Measurements from ENCODE around the gene CENPC.

CENPC gene, protein sequence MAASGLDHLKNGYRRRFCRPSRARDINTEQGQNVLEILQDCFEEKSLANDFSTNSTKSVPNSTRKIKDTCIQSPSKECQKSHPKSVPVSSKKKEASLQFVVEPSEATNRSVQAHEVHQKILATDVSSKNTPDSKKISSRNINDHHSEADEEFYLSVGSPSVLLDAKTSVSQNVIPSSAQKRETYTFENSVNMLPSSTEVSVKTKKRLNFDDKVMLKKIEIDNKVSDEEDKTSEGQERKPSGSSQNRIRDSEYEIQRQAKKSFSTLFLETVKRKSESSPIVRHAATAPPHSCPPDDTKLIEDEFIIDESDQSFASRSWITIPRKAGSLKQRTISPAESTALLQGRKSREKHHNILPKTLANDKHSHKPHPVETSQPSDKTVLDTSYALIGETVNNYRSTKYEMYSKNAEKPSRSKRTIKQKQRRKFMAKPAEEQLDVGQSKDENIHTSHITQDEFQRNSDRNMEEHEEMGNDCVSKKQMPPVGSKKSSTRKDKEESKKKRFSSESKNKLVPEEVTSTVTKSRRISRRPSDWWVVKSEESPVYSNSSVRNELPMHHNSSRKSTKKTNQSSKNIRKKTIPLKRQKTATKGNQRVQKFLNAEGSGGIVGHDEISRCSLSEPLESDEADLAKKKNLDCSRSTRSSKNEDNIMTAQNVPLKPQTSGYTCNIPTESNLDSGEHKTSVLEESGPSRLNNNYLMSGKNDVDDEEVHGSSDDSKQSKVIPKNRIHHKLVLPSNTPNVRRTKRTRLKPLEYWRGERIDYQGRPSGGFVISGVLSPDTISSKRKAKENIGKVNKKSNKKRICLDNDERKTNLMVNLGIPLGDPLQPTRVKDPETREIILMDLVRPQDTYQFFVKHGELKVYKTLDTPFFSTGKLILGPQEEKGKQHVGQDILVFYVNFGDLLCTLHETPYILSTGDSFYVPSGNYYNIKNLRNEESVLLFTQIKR

DNA sequence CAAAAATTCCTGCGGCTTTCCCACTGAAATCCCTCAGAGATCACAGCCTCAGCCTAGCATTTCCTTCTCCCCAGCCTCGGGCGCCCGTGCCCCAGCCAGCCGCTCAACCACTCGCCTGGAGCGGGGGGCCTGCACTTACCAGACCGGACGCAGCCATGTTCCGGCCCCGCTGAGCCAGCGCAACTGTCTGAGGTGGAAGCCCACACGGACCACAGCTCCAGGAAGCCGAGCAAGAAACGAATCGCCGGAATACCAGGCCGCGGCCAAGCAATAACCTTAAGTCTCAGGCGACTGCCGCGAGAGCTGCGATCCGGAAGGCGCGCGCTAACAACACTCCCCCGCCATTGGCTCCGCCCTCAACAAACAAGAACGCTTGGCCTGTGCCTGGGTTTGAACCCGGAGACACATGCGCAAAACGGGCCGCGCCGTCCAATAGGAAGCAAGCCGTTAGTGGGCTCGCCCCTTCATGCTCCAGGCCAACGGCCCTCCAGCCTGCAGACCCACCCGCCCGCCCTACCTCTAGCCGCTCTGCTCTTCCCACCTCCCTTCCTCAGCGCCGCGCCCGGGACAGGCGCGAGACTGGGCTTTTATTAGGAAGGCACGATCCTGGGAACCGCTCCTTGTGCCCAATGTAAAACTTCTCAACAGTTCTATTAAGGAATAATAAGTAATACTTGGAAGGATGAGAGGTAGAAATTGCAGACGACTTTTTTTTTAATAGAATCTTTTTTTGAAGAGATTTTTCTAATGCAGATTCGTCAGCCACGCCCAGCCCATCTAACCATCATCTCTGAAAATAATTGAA is at the start of gene CENPC:
Gene CENPC (minus strand): TSS at position 305 of the 805 bp plus-strand sequence. CDS start 148 bp downstream, at position 157.
- Histone ChIP-seq H3K27ac (ENCODE audit: low read length) (peak within 1 kb of the TSS; percentile 85), H3K4me1 (ENCODE audit: control insufficient read depth, insufficient read depth, low read length) (no peaks in the 10 kb centered on the region), H3K36me3 (ENCODE audit: control insufficient read depth in 2 of 2, insufficient read depth in 2 of 2, low read length in 2 of 2) (peaks cover 0 to 5% of the 10 kb centered on the region in 2 donors), H3K27me3 (ENCODE audit: control insufficient read depth in 1 of 2, insufficient read depth in 2 of 2, low read length in 2 of 2) (no peaks in the 10 kb centered on the region), H3K9me3 (ENCODE audit: control insufficient read depth in 2 of 2, low read length in 2 of 2) (no peaks in the 10 kb centered on the region), H3K9ac (ENCODE audit: low read length in 2 of 2) (peak within 1 kb of the TSS; percentile 86 to 97), H3K4me3 (ENCODE audit: low read length in 2 of 2) (peak within 1 kb of the TSS; percentile 84 to 94)

DNA sequence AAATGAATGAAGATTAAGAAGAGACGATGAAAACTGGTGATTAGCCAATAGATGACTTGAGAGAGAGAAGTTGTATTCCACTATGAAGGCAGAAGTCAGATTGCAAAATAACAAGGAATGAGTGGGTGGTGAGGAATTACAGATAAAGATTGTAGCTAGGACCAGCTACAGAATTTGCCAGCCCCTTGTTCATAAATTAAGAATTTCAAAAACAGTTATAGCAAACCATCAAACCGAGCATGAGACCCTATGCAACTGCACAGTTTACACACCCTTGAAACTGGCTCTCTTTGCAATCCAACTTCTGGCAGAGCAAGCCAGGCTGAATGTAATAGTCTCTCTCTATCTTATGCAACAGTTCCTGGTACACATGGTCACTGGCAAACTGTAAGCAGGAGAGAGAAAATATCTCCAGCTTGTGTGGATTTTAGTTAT is 48.5 kb upstream of the CENPC start:
- no peak overlapping the region for H3K4me3 ChIP-seq (ENCODE audit: low read length in 2 of 2)
- H3K27me3 ChIP-seq (ENCODE audit: control insufficient read depth in 1 of 2, insufficient read depth in 2 of 2, low read length in 2 of 2), result no peaks in the 10 kb centered on the region
- H3K4me1 ChIP-seq (ENCODE audit: control insufficient read depth, insufficient read depth, low read length), result no peaks in the 10 kb centered on the region
- no peak overlapping the region for H3K9ac ChIP-seq (ENCODE audit: low read length in 2 of 2)
- no peaks in the 10 kb centered on the region for H3K9me3 ChIP-seq (ENCODE audit: control insufficient read depth in 2 of 2, low read length in 2 of 2)
- H3K27ac ChIP-seq (ENCODE audit: low read length), result no peak overlapping the region
- H3K36me3 ChIP-seq (ENCODE audit: control insufficient read depth in 2 of 2, insufficient read depth in 2 of 2, low read length in 2 of 2), result no peaks in the 10 kb centered on the region

DNA sequence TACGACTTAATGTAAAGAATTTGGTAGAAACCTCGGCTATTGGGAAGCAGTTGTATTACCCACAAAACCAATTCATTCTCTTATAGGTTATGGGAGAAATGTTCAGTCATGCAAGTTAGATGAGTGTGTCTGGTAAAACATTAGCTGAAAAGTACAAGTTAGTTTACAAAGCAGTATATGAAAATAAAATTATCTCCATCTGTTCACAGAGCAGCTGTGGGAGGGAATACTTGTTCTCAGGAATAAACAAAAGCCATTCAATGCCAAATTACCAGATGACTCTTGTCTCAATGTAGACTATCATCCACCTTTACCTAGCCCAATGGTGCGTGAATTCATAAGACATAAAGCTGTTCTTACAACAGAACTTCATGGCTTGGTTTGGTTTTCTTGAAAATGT is 41.9 kb upstream of the CENPC start:
- Histone ChIP-seq H3K27ac (ENCODE audit: low read length) (no peak overlapping the region), H3K4me1 (ENCODE audit: control insufficient read depth, insufficient read depth, low read length) (no peaks in the 10 kb centered on the region)

DNA sequence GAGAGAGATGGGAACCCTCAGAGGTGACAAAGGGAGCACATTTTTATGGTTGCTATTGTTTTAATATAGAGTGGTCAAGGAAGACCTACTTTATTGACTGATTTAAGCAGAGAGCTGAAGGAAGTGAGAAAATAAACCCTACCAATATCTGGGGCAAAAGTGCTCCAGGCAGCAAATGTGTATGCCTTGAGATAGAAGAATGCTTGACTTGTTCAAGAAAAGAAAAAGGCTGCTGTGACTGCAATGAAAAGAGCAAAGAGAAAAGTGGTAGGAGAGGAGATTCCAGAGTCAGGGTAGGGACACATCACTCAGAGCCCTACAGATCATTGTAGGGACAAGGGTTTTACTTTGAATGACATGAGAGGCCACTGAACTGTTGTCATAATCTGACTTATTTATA is 39.2 kb upstream of the CENPC start:
- H3K36me3 ChIP-seq (ENCODE audit: control insufficient read depth in 2 of 2, insufficient read depth in 2 of 2, low read length in 2 of 2), result no peaks in the 10 kb centered on the region
- no peaks in the 10 kb centered on the region for H3K27me3 ChIP-seq (ENCODE audit: control insufficient read depth in 1 of 2, insufficient read depth in 2 of 2, low read length in 2 of 2)
- H3K27ac ChIP-seq (ENCODE audit: low read length), result no peak overlapping the region
- H3K9me3 ChIP-seq (ENCODE audit: control insufficient read depth in 2 of 2, low read length in 2 of 2), result no peaks in the 10 kb centered on the region
- no peak overlapping the region for H3K4me3 ChIP-seq (ENCODE audit: low read length in 2 of 2)
- no peak overlapping the region for H3K9ac ChIP-seq (ENCODE audit: low read length in 2 of 2)
- H3K4me1 ChIP-seq (ENCODE audit: control insufficient read depth, insufficient read depth, low read length), result no peaks in the 10 kb centered on the region

More for the DNA sequence above, 41.9 kb upstream of the CENPC start:
- no peaks in the 10 kb centered on the region for H3K27me3 ChIP-seq (ENCODE audit: control insufficient read depth in 1 of 2, insufficient read depth in 2 of 2, low read length in 2 of 2)
- no peaks in the 10 kb centered on the region for H3K9me3 ChIP-seq (ENCODE audit: control insufficient read depth in 2 of 2, low read length in 2 of 2)
- no peak overlapping the region for H3K4me3 ChIP-seq (ENCODE audit: low read length in 2 of 2)
- no peaks in the 10 kb centered on the region for H3K36me3 ChIP-seq (ENCODE audit: control insufficient read depth in 2 of 2, insufficient read depth in 2 of 2, low read length in 2 of 2)
- no peak overlapping the region for H3K9ac ChIP-seq (ENCODE audit: low read length in 2 of 2)

DNA sequence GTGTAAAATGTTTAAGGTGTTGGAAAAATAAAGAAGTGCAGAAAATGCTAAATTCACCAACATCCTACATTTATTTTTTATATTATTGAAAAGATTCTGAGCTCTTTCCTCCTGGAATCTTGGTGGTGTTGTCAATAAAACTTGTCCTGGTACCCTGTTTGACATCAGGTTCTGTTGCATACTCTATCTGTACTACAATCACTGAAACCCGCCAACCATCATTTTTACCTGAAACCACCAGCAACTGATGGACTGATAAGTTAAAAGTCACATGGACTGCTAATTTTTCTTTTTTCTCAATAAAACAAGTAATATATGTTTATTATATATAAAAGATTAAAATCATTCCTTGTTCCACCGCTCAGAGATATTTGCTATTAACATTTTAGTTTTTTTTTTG is 36.6 kb upstream of the CENPC start:
- H3K27ac ChIP-seq (ENCODE audit: low read length), result no peak overlapping the region
- no peaks in the 10 kb centered on the region for H3K36me3 ChIP-seq (ENCODE audit: control insufficient read depth in 2 of 2, insufficient read depth in 2 of 2, low read length in 2 of 2)
- no peak overlapping the region for H3K4me3 ChIP-seq (ENCODE audit: low read length in 2 of 2)
- H3K27me3 ChIP-seq (ENCODE audit: control insufficient read depth in 1 of 2, insufficient read depth in 2 of 2, low read length in 2 of 2), result no peaks in the 10 kb centered on the region
- H3K9ac ChIP-seq (ENCODE audit: low read length in 2 of 2), result no peak overlapping the region
- H3K4me1 ChIP-seq (ENCODE audit: control insufficient read depth, insufficient read depth, low read length), result no peaks in the 10 kb centered on the region
- no peaks in the 10 kb centered on the region for H3K9me3 ChIP-seq (ENCODE audit: control insufficient read depth in 2 of 2, low read length in 2 of 2)

DNA sequence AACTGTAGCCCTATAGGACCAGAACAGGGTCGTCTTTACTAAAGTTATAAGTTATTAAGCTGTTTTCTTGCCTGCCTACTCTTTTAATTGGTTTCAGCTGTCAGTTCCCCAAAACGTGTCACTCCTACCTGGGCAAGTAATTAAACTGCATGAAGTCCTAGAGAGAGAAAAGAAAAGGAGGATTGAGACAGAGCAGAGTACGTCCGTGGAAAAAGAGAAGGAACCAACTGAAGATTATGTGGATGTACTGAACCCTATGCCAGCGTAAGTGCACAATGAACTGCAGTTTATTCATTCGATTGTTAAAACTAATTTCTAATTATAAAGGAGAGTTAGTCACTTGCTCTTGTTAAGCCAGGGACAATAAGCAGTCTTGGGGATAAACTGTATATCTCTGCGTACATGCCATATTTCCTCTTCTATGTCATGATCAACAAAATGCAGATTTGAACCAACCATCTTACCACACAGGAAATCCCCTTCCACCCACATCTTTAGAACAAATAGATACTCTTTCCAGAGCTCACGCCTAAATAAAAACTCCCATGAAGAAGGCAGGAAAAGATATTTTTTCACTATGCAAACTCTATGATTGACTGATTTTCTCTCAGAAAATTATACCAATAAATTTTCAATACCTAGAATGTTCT is 36.0 kb upstream of the CENPC start:
- no peak overlapping the region for H3K4me3 ChIP-seq (ENCODE audit: low read length in 2 of 2)
- no peaks in the 10 kb centered on the region for H3K9me3 ChIP-seq (ENCODE audit: control insufficient read depth in 2 of 2, low read length in 2 of 2)
- H3K9ac ChIP-seq (ENCODE audit: low read length in 2 of 2), result no peak overlapping the region
- no peaks in the 10 kb centered on the region for H3K4me1 ChIP-seq (ENCODE audit: control insufficient read depth, insufficient read depth, low read length)
- H3K36me3 ChIP-seq (ENCODE audit: control insufficient read depth in 2 of 2, insufficient read depth in 2 of 2, low read length in 2 of 2), result no peaks in the 10 kb centered on the region
- no peaks in the 10 kb centered on the region for H3K27me3 ChIP-seq (ENCODE audit: control insufficient read depth in 1 of 2, insufficient read depth in 2 of 2, low read length in 2 of 2)
- no peak overlapping the region for H3K27ac ChIP-seq (ENCODE audit: low read length)

DNA sequence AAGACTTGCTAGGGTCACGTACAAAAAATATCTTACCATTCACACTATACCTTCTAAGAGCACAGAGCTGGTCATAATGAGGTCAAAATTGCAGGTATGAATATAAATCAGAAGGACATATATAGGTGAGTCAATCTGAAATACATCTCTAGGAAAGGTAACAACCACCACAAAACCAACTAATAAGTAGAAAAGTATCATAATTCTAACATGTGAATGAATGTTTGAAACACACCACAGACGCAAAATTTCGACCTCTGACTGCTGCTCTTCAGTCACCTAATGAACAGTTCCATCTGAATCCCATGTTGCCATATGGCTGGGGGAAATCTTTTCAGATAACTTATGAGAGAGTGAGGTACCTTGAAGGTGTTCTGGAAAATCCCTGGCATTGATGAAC is 35.3 kb upstream of the CENPC start:
- no peaks in the 10 kb centered on the region for H3K4me1 ChIP-seq (ENCODE audit: control insufficient read depth, insufficient read depth, low read length)
- no peaks in the 10 kb centered on the region for H3K36me3 ChIP-seq (ENCODE audit: control insufficient read depth in 2 of 2, insufficient read depth in 2 of 2, low read length in 2 of 2)
- H3K27ac ChIP-seq (ENCODE audit: low read length), result no peak overlapping the region
- no peak overlapping the region for H3K9ac ChIP-seq (ENCODE audit: low read length in 2 of 2)
- H3K4me3 ChIP-seq (ENCODE audit: low read length in 2 of 2), result no peak overlapping the region
- no peaks in the 10 kb centered on the region for H3K27me3 ChIP-seq (ENCODE audit: control insufficient read depth in 1 of 2, insufficient read depth in 2 of 2, low read length in 2 of 2)
- H3K9me3 ChIP-seq (ENCODE audit: control insufficient read depth in 2 of 2, low read length in 2 of 2), result no peaks in the 10 kb centered on the region

DNA sequence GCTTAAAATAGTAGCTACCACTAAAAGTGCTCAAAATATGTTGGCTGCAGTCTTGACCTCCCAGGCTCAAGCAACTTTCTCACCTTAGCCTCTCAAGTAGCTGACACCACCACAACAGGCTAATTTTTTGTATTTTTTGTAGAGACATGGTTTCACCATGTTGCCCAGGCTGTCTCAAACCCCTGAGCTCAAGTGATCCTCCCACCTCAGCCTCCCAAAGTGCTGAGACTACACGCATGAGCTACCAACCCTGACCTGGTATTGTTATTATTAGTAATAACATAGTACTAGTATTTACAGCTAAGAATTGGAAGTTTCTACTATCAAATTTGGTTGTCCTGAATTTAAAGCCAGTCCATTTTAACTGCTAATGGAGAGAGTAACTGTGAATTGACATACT is 31.2 kb upstream of the CENPC start:
- no peak overlapping the region for H3K9ac ChIP-seq (ENCODE audit: low read length in 2 of 2)
- H3K4me3 ChIP-seq (ENCODE audit: low read length in 2 of 2), result no peak overlapping the region
- H3K27me3 ChIP-seq (ENCODE audit: control insufficient read depth in 1 of 2, insufficient read depth in 2 of 2, low read length in 2 of 2), result no peaks in the 10 kb centered on the region
- no peak overlapping the region for H3K27ac ChIP-seq (ENCODE audit: low read length)
- no peaks in the 10 kb centered on the region for H3K9me3 ChIP-seq (ENCODE audit: control insufficient read depth in 2 of 2, low read length in 2 of 2)
- H3K4me1 ChIP-seq (ENCODE audit: control insufficient read depth, insufficient read depth, low read length), result no peaks in the 10 kb centered on the region
- no peaks in the 10 kb centered on the region for H3K36me3 ChIP-seq (ENCODE audit: control insufficient read depth in 2 of 2, insufficient read depth in 2 of 2, low read length in 2 of 2)

DNA sequence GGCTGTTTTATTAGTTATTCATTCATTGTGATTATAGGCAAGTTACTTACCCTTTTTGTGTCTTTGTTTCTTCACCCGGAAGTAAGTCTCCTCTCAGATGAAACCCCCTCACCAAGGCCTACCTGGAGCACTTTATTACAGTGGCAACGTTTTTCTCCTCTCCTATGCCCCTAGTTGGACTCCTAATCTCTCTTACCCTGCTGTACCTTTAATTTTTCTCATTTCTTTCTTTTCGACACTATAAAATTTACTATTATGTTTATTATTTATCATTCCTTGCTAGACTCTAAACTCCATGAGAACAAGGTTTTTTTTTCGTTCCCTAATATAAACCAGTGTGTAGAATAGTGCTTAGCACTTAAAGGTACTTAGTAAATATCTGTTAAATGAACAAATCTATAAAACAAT is 30.8 kb upstream of the CENPC start:
- H3K4me1 ChIP-seq (ENCODE audit: control insufficient read depth, insufficient read depth, low read length), result no peaks in the 10 kb centered on the region
- H3K9ac ChIP-seq (ENCODE audit: low read length in 2 of 2), result no peak overlapping the region
- no peaks in the 10 kb centered on the region for H3K36me3 ChIP-seq (ENCODE audit: control insufficient read depth in 2 of 2, insufficient read depth in 2 of 2, low read length in 2 of 2)
- H3K9me3 ChIP-seq (ENCODE audit: control insufficient read depth in 2 of 2, low read length in 2 of 2), result no peaks in the 10 kb centered on the region
- H3K27me3 ChIP-seq (ENCODE audit: control insufficient read depth in 1 of 2, insufficient read depth in 2 of 2, low read length in 2 of 2), result no peaks in the 10 kb centered on the region
- no peak overlapping the region for H3K27ac ChIP-seq (ENCODE audit: low read length)
- H3K4me3 ChIP-seq (ENCODE audit: low read length in 2 of 2), result no peak overlapping the region

Data from stomach smooth muscle (tissue), 2 donors.